ENCODE results near the gene SLC4A3. TPM values are rescaled to one million over a fixed set of nuclear protein-coding genes. Genes with fewer than 3 reads are reported as not detected.

SLC4A3 gene
- total RNA-seq, 2 donors from 2014 or later, result 13.4 to 20.2 TPM

- Histone ChIP-seq H3K4me3 (ENCODE audit: low read length) (no peak overlapping the region), H3K27me3 (ENCODE audit: control insufficient read depth, insufficient read depth, low read length, poor library complexity, severe bottlenecking) (no peaks in the 10 kb centered on the region), H3K9me3 (ENCODE audit: control insufficient read depth, low read length) (no peaks in the 10 kb centered on the region), H3K36me3 (ENCODE audit: control insufficient read depth, insufficient read depth, low read length) (peaks cover 6% of the 10 kb centered on the region), H3K4me1 (ENCODE audit: control insufficient read depth, insufficient read depth, low read length) (no peaks in the 10 kb centered on the region), H3K9ac (ENCODE audit: extremely low read depth, low read length, poor library complexity, severe bottlenecking) (no peak overlapping the region), H3K27ac (ENCODE audit: low read depth, low read length) (no peak overlapping the region)
- H3K36me3 Mint-ChIP-seq (ENCODE audit: low read depth), result peaks cover 35% of the 10 kb centered on the region
- H3K4me1 Mint-ChIP-seq, result peaks cover 5% of the 10 kb centered on the region
- no peak overlapping the region for H3K27ac Mint-ChIP-seq
- WGBS, 2 experiments (ENCODE audit: insufficient coverage in 1 of 2, insufficient read length in 1 of 2), result 94 to 98% methylated on average over 7 to 15 of the region's 15 CpGs
- no peak overlapping the region for H3K4me3 Mint-ChIP-seq
- DNase-seq, result no peak
- H3K9me3 Mint-ChIP-seq, result no peaks in the 10 kb centered on the region
- no peaks in the 10 kb centered on the region for H3K27me3 Mint-ChIP-seq (ENCODE audit: insufficient read depth)
- TF ChIP-seq, protein P1, sequence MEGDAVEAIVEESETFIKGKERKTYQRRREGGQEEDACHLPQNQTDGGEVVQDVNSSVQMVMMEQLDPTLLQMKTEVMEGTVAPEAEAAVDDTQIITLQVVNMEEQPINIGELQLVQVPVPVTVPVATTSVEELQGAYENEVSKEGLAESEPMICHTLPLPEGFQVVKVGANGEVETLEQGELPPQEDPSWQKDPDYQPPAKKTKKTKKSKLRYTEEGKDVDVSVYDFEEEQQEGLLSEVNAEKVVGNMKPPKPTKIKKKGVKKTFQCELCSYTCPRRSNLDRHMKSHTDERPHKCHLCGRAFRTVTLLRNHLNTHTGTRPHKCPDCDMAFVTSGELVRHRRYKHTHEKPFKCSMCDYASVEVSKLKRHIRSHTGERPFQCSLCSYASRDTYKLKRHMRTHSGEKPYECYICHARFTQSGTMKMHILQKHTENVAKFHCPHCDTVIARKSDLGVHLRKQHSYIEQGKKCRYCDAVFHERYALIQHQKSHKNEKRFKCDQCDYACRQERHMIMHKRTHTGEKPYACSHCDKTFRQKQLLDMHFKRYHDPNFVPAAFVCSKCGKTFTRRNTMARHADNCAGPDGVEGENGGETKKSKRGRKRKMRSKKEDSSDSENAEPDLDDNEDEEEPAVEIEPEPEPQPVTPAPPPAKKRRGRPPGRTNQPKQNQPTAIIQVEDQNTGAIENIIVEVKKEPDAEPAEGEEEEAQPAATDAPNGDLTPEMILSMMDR (conservative IDR thresholded peaks at IDR 0.05), result no peak
These were observed 19.5 kb upstream of the SLC4A3 start for GRCh38 chr2:219607931-219608330.

DNA sequence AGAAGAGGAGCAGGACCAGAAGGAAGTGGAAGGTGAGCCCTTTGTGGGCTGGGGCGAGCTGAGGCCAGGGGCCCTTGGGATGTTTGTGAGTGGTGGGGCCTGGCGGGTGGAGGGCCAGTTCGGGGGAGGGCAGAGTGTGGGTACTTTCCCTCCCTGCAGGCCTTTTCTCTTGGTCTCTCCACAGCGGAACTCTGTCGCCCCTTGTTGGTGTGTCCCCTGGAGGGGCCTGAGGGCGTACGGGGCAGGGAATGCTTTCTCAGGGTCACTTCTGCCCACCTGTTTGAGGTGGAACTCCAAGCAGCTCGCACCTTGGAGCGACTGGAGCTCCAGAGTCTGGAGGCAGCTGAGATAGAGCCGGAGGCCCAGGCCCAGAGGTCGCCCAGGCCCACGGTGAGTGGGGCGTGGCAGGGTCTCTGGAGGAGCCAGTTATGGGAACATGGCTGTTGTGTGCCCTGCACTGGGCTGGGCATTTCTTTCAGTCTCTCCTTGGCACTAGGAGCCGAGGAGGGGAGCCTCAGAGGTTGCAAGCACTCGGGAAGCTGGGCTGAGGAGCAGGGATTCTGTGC, 18.9 kb upstream of the SLC4A3 start:
- H3K27ac ChIP-seq (ENCODE audit: low read depth, low read length), result no peak overlapping the region
- WGBS, 2 experiments (ENCODE audit: insufficient coverage in 1 of 2, insufficient read length in 1 of 2), result 87 to 98% methylated on average over 6 to 15 of the region's 15 CpGs
- no peak overlapping the region for H3K4me3 Mint-ChIP-seq
- H3K4me3 ChIP-seq (ENCODE audit: low read length), result no peak overlapping the region
- no peaks in the 10 kb centered on the region for H3K9me3 Mint-ChIP-seq
- H3K9me3 ChIP-seq (ENCODE audit: control insufficient read depth, low read length), result no peaks in the 10 kb centered on the region
- no peaks in the 10 kb centered on the region for H3K4me1 ChIP-seq (ENCODE audit: control insufficient read depth, insufficient read depth, low read length)
- H3K27ac Mint-ChIP-seq, result no peak overlapping the region
- peak; percentile 32 for DNase-seq
- peaks cover 35% of the 10 kb centered on the region for H3K36me3 Mint-ChIP-seq (ENCODE audit: low read depth)
- H3K27me3 Mint-ChIP-seq (ENCODE audit: insufficient read depth), result no peaks in the 10 kb centered on the region
- H3K36me3 ChIP-seq (ENCODE audit: control insufficient read depth, insufficient read depth, low read length), result peaks cover 6% of the 10 kb centered on the region
- H3K4me1 Mint-ChIP-seq, result peaks cover 5% of the 10 kb centered on the region
- TF ChIP-seq, protein P1 (conservative IDR thresholded peaks at IDR 0.05), result no peak
- no peaks in the 10 kb centered on the region for H3K27me3 ChIP-seq (ENCODE audit: control insufficient read depth, insufficient read depth, low read length, poor library complexity, severe bottlenecking)
- no peak overlapping the region for H3K9ac ChIP-seq (ENCODE audit: extremely low read depth, low read length, poor library complexity, severe bottlenecking)

DNA sequence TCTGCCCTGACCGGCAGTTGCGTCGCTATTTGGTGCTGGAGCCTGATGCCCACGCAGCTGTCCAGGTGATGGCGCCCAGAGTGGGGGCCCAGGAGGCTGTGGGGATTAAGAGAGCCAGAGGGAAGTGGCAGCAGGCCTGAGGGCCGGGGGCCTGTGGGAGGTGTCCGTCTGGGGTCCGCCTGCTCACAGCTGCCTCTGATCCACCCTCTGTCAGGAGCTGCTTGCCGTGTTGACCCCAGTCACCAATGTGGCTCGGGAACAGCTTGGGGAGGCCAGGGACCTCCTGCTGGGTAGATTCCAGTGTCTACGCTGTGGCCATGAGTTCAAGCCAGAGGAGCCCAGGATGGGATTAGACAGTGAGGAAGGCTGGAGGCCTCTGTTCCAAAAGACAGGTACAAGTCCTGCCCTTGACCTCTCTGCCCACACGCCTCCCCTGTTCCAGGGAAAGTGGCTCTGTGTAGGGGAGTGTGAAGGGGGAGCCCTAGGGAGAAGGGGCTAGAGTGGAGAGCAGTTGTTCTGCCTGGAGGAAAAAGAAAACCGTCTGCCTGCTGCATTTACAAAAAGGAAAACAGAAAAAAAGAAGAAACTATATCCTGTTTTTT, 18.2 kb upstream of the SLC4A3 start:
- no peak overlapping the region for H3K27ac ChIP-seq (ENCODE audit: low read depth, low read length)

More for the DNA sequence above, 18.2 kb upstream of the SLC4A3 start:
- Mint-ChIP-seq H3K4me1 (peaks cover 5% of the 10 kb centered on the region), H3K9me3 (no peaks in the 10 kb centered on the region), H3K27ac (no peak overlapping the region), H3K4me3 (no peak overlapping the region), H3K27me3 (ENCODE audit: insufficient read depth) (no peaks in the 10 kb centered on the region), H3K36me3 (ENCODE audit: low read depth) (peaks cover 32% of the 10 kb centered on the region)
- Histone ChIP-seq H3K9me3 (ENCODE audit: control insufficient read depth, low read length) (no peaks in the 10 kb centered on the region), H3K27me3 (ENCODE audit: control insufficient read depth, insufficient read depth, low read length, poor library complexity, severe bottlenecking) (no peaks in the 10 kb centered on the region), H3K36me3 (ENCODE audit: control insufficient read depth, insufficient read depth, low read length) (peaks cover 6% of the 10 kb centered on the region), H3K4me1 (ENCODE audit: control insufficient read depth, insufficient read depth, low read length) (no peaks in the 10 kb centered on the region), H3K4me3 (ENCODE audit: low read length) (no peak overlapping the region), H3K9ac (ENCODE audit: extremely low read depth, low read length, poor library complexity, severe bottlenecking) (no peak overlapping the region)
- peak; percentile 45 for DNase-seq
- 92 to 93% methylated on average over 5 to 13 of the region's 13 CpGs for WGBS, 2 experiments (ENCODE audit: insufficient coverage in 1 of 2, insufficient read length in 1 of 2)
- TF ChIP-seq, protein P1 (conservative IDR thresholded peaks at IDR 0.05), result no peak

Data from endodermal cell (in vitro differentiated cells).